Mucosa of gallbladder (tissue), 1 donor: ENCODE results near the gene NEDD4. TPM values are rescaled to one million over a fixed set of nuclear protein-coding genes. Genes with fewer than 3 reads are reported as not detected.

Experiments used
- DNase-seq: peaks from one replicate; pipeline ENCODE4 v3.0.0-alpha.2; 2020; ENCODE audit warnings: low spot score
- total RNA-seq: library from RNA; stranded (reverse); gene quantifications from one replicate; pipeline ENCODE4 v1.2.1, GENCODE V29; 2021
- donor health status: DM: no; HTN: no; CAD: no.

The NEDD4 gene
- total RNA-seq, 1 donor from 2014 or later, result 14.4 TPM

DNA sequence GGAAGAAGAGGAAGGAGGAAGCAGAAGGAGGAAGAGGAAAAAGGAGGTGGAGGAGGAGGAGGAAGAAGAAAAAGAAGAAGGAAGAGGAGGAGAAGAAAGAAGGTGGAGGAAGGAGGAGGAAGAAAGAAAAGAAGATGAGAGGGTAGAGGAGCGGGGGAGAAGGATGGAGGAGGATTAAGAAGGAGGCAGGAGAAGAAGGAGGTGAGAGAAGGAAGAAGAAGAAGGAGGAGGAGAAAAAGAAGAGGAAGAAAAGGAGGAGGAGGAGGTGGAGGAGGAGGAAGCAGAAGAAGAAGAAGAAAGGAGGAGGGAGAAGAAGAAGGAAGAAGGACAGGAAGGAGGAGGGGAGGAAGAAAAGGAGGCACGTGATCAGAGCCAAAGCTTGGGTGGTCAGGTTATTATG, 213.1 kb downstream of the NEDD4 start:
- no peak for DNase-seq

DNA sequence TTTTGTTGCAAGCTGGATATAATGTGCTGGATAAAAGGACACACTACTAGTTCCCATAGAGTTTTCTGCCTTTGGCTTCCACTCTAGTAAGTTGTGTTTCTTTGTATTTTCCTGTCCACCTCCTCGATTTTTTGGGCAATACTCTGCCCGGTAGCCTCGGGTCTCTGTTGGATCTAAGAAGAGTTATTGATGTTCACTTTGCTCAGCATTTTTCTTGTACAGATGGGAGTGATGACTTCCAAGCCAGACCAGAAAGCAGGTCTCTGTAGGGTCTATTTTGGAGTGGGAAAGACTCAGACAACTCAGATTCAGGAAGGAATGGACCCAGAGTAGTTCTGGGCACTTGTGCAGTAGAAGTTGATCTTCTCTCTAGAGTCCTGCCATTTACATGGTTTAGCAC, 214.5 kb downstream of the NEDD4 start:
- no peak for DNase-seq
